ENCODE results near the gene CBX3.

The CBX3 gene

GRCh38 chr7:26188957-26189541, 12.5 kb upstream of the CBX3 start:
- DNase-seq = no peak

- DNase-seq = no peak
These were observed 11.8 kb upstream of the CBX3 start for GRCh38 chr7:26189697-26190096.

GRCh38 chr7:26190417-26190869, 11.1 kb upstream of the CBX3 start:
- no peak for DNase-seq

GRCh38 chr7:26191233-26191973, 10.1 kb upstream of the CBX3 start:
- DNase-seq = no peak

- no peak for DNase-seq
These were observed 9.5 kb upstream of the CBX3 start for GRCh38 chr7:26191974-26192479.

GRCh38 chr7:26192485-26193087, 9.0 kb upstream of the CBX3 start:
- DNase-seq = no peak

GRCh38 chr7:26193432-26194207, 7.9 kb upstream of the CBX3 start:
- DNase-seq = no peak

GRCh38 chr7:26194764-26195163, 6.8 kb upstream of the CBX3 start:
- DNase-seq = peak; percentile 63

GRCh38 chr7:26195182-26195581, 6.4 kb upstream of the CBX3 start:
- DNase-seq = no peak

GRCh38 chr7:26195867-26196657, 5.5 kb upstream of the CBX3 start:
- no peak for DNase-seq

GRCh38 chr7:26197153-26198115, 4.1 kb upstream of the CBX3 start:
- no peak for DNase-seq

GRCh38 chr7:26198133-26198780, 3.3 kb upstream of the CBX3 start:
- no peak for DNase-seq

- no peak for DNase-seq
These were observed 2.8 kb upstream of the CBX3 start for GRCh38 chr7:26198781-26199169.

- DNase-seq = peak; percentile 89
These were observed 2.1 kb upstream of the CBX3 start for GRCh38 chr7:26199301-26200037.

GRCh38 chr7:26200038-26200443, 1.5 kb upstream of the CBX3 start:
- peak; percentile 92 for DNase-seq

GRCh38 chr7:26200444-26201246, 900 bp upstream of the CBX3 start, which contains the start of gene HNRNPA2B1:
Gene HNRNPA2B1 (minus strand): TSS chr7:26200746. CDS start chr7:26200577, 169 bp downstream.
- DNase-seq = peak; percentile 99

GRCh38 chr7:26202019-26202990, 760 bp downstream of the CBX3 start:
- DNase-seq = peak; percentile 86

GRCh38 chr7:26203016-26203415, 1.5 kb downstream of the CBX3 start:
- no peak for DNase-seq

All from activated effector memory CD4-positive, alpha-beta T cell treated with anti-CD3 and anti-CD28 coated beads, Interleukin-2, amount 50 U/mL, for 16 hours (primary cell).